BJ (cell line): ENCODE measurements around the gene MAL. TPM values are rescaled to one million over a fixed set of nuclear protein-coding genes. Genes with fewer than 3 reads are reported as not detected.
"Not testable (repeated sequence)": the region's sequence is repeated elsewhere in the genome, so short reads cannot be mapped to it uniquely, and the experiment has no call there.

Source experiments
- CTCF ChIA-PET: fragments of 350-600 bp; formaldehyde crosslinking; extraction: SDS; loops from one replicate; lab custom pipeline; 2021; ENCODE audit warnings: antibody characterized with exemption, inconsistent platforms; lab: Yijun Ruan, JAX
- POLR2A ChIA-PET: fragments of 300-600 bp; sonication (Branson Sonifier 250); formaldehyde crosslinking; extraction: SDS; loops from one replicate; lab custom pipeline; 2021; ENCODE audit warnings: antibody characterized with exemption; lab: Charles Lee
- DNase-seq: peaks from one replicate; pipeline ENCODE4 v3.0.0-alpha.2; 2011; ENCODE audit warnings: low read depth
- H3K27me3 ChIP-seq: 2 replicates; pipeline ENCODE4 v1.6.0; 2011; ENCODE audit warnings: low read length; ENCODE audit not compliant: control insufficient read depth, insufficient read depth
- H3K36me3 ChIP-seq: 2 replicates; pipeline ENCODE4 v1.5.1; 2011; ENCODE audit warnings: low read length; ENCODE audit not compliant: control insufficient read depth, insufficient read depth
- H3K4me3 ChIP-seq: 2 replicates; pipeline ENCODE4 v1.5.1; 2011; ENCODE audit warnings: low read depth, mild to moderate bottlenecking, control low read depth, low read length
- CTCF ChIP-seq: IDR thresholded peaks from 2 replicates; pipeline ENCODE4 v1.5.1; 2011; ENCODE audit warnings: low read depth, mild to moderate bottlenecking, control low read depth, inconsistent platforms, low read length, moderate library complexity; ENCODE audit not compliant: insufficient read depth
- polyA plus RNA-seq: library from polyadenylated mRNA; depleted of rRNA; stranded (reverse); fragments of >200 nt; gene quantifications from 2 replicates; pipeline ENCODE4 v1.2.3, GENCODE V29; 2011

The MAL gene
- polyA plus RNA-seq, 1 experiment, result not detected

GRCh38 chr2:95036596-95037383 is 11.3 kb downstream of the MAL start:
- H3K36me3 ChIP-seq, result no peaks in the 10 kb centered on the region
- ChIA-PET POLR2A (no interaction called here), CTCF (no interaction called here)
- peaks cover 3% of the 10 kb centered on the region; the same call in 1 of the 2 replicates for H3K27me3 ChIP-seq
- no peak for TF ChIP-seq CTCF
- no peak overlapping the region for H3K4me3 ChIP-seq
- DNase-seq, result no peak

GRCh38 chr2:95037384-95037839 is 11.9 kb downstream of the MAL start:
- POLR2A ChIA-PET, result no interaction called here
- no peaks in the 10 kb centered on the region for H3K36me3 ChIP-seq
- no peak overlapping the region for H3K4me3 ChIP-seq
- no peak for TF ChIP-seq CTCF
- CTCF ChIA-PET, result no interaction called here
- no peak for DNase-seq
- peaks cover 1% of the 10 kb centered on the region; the same call in 1 of the 2 replicates for H3K27me3 ChIP-seq

- H3K4me3 ChIP-seq, DNase-seq, POLR2A ChIA-PET, H3K36me3 ChIP-seq, H3K27me3 ChIP-seq, CTCF ChIA-PET: not testable (repeated sequence)
These were observed 12.5 kb downstream of the MAL start for GRCh38 chr2:95037841-95038585.

- DNase-seq, result no peak
- CTCF ChIA-PET, result no interaction called here
- POLR2A ChIA-PET, result no interaction called here
- Histone ChIP-seq H3K4me3 (no peak overlapping the region), H3K36me3 (no peaks in the 10 kb centered on the region), H3K27me3 (peaks cover 2% of the 10 kb centered on the region)
- no peak for TF ChIP-seq CTCF
These were observed 13.3 kb downstream of the MAL start for GRCh38 chr2:95038635-95039298.

- no peak for TF ChIP-seq CTCF
- ChIA-PET CTCF (no interaction called here), POLR2A (no interaction called here)
These were observed 13.9 kb downstream of the MAL start for GRCh38 chr2:95039363-95039762.

More at GRCh38 chr2:95039363-95039762, 13.9 kb downstream of the MAL start:
- Histone ChIP-seq H3K36me3 (no peaks in the 10 kb centered on the region), H3K4me3 (no peak overlapping the region), H3K27me3 (peaks cover 2% of the 10 kb centered on the region)
- no peak for DNase-seq
